GM19328 (cell line): ENCODE measurements around the gene LYPLA2.
A peak's percentile ranks its signal among the peaks of the same experiment; 100 is the strongest.

ENCODE experiments used
- ATAC-seq: cut with Tn5 transposase; IDR thresholded peaks from one replicate; pipeline ENCODE4 v1.9.1; 2021; ENCODE audit warnings: mild to moderate bottlenecking, moderate library complexity; ENCODE audit not compliant: unreplicated experiment

Gene LYPLA2

DNA sequence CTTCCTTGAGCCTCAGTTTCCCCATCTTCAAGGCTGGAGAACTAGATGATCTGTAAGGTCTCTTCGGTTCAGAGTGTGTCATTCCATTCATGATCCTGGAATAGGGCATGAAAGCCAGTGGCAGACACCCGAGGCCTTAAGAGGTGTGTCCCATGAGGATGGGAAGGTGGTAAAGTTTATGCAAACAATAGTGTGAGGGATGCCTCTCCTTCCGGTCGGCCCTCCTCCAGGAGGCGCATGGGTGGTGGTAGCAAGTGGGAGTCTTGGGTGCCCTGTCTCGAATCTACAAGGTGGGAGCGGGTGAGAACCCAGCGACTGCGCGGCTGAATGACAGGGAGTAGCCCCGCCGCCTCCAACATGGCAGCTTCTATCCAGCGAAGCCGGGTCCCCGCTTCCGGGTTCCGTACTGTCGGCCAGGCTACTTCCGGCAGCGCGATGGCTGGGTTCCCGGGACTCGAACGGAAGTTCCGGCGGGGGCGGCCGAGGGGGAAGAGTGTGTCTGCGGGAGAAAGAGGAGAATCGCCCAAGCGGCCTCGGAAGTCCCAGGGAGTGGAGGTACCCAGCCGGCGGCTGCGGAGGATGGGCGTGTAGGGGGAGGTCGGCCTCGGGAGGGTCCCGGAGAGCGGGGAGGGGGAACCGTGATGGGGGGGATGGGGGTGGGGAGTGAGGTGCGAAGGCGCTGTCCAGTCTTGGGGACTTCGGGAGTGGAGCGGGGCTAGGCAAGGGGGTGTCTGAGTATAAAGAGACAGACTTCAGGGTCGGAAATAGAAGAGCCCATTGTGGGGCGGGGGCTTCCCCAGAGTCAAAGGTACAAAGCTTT lies at the start of gene LYPLA2:
LYPLA2 (plus strand) TSS at position 450 of the 820 bp plus-strand sequence. CDS start 1,538 bp downstream, outside the sequence.
- peak; percentile 71 for ATAC-seq

DNA sequence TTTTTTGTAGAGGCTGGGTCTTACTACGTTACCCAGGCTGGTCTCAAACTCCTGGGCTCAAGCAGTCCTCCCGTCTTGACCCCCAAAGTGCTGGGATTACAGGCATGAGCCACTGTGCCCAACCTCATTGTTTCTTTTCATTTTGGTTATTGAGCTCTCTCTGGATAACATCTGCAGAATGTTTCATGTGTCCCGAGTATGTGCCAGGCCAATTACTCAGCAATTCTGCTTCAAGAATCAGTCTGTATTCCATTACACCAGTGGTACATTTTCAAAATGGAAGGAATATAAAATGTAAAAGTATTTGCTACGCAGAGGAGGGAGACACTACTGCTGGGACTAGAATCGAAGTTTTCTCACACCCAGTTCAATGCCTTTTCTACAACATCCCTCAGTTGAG lies 49.3 kb upstream of the LYPLA2 start:
- ATAC-seq, result no peak

DNA sequence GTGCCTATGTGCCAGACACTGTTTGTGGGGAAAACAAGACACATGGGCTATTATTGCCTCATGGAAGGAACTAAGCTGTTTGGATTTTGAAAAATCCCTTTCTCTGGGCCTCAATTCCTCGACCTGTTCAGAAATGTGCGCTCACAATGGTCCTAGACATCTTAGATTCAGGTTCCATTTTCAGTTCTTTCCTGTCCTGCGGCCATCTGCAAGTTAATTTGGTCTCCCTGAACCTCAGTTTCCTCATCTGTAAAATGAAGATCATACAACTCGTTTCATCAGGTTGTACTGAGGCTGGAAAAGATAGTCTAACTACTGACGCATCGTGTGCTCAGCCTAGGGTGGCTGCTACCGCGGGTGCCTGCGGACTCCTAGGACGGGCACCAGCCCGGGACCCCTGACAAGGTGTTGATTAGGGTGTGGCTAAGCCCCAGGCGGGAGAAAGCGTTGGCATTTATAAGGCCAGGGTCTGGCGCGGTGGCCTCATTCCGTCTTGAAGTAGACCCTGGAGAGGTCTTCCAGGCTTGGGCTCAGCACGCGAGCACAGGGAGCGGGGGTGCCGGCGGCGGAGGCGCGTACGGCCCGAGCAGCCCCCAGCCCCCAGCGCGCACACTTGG lies 48.2 kb upstream of the LYPLA2 start:
- peak; percentile 4 for ATAC-seq

DNA sequence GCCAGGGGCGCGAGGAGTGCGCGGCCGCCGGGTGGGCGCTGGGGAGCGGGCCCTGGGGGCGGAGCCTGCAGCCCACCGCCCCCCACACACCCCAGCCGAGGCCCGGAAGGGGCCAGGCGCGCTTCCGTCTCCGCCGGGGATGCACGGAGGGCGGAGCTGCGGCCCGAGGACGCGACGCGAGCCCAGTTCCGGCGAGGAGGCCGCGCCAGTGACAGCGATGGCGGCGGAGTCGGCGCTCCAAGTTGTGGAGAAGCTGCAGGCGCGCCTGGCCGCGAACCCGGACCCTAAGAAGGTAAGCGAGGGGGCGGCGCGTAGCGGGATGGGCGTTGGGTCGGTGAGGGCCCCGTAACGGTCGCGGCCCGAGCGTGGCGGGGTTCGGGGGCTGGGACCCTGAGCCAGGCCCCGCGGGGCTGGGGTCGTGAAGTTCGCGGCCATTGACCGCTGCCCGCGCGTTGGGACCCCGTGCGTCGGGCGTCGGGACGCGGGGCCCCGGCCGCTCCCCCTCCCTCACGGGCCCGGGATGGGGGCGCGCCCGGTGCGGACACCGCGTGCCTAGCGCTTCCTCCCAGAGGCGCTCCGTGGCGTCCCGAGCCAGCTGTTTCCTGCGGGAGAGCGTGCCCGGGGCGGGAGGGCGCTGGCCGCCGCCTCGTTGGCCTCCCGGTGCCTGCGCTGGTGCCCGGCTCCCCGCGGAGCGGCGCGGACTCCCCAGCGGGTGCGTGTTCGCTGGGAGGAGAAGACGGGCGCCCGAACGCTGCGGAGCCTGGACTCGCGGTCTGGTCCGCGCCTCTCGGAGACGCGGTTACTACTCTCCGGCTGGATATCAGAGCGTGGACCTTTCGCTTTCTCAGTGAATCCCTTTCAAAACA lies 47.4 kb upstream of the LYPLA2 start, which contains the start of gene ELOA:
ELOA (plus strand) TSS at position 185 of the 866 bp plus-strand sequence; CDS start at position 218, 33 bp downstream.
- peak; percentile 74 for ATAC-seq

DNA sequence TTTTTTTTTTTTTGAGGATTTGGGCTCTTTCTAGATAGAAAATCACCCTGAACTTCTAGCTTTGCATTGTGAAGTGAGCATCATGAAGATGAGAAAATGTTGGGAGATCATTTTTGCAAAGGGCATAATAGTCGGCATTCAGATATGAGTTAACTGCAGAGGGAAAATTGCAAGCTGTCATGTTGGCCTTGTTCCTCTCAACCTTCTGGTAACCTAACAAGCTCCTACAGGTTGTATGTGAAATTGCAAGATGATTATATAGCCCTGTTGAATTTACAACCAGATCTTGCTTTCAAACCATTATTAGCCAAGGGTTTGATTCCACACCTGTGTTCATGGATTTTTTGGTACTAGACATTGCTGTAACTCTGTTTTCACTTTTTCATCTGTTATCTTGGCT lies 45.4 kb upstream of the LYPLA2 start:
- no peak for ATAC-seq

DNA sequence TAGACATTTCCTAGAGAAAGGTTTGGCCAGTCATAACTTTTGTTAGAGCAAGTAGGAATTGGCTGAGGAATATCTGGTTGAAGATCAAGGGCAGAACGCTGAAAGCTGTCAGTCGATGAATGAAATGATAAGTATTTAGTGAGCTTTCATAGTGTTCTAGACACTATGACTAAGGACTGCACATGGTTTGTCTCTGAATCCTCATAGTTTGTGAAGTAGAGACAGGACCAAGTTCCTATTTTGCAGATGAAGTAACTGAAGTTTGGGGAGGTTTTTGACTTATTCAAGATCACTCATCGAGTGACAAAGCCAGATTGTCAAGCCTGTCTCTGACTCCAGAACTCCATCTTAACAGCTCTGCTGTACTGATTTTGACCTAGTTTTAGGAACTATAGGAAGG lies 42.9 kb upstream of the LYPLA2 start:
- ATAC-seq, result no peak

DNA sequence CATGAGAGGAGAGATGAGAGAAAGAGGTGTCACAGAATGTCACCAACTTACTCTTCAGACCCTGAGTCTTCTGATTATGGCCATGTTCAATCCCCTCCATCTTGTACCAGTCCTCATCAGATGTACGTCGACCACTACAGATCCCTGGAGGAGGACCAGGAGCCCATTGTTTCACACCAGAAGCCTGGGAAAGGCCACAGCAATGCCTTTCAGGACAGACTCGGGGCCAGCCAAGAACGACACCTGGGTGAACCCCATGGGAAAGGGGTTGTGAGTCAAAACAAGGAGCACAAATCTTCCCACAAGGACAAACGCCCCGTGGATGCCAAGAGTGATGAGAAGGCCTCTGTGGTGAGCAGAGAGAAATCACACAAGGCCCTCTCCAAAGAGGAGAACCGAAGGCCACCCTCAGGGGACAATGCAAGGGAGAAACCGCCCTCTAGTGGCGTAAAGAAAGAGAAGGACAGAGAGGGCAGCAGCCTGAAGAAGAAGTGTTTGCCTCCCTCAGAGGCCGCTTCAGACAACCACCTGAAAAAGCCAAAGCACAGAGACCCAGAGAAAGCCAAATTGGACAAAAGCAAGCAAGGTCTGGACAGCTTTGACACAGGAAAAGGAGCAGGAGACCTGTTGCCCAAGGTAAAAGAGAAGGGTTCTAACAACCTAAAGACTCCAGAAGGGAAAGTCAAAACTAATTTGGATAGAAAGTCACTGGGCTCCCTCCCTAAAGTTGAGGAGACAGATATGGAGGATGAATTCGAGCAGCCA lies 39.7 kb upstream of the LYPLA2 start:
- no peak for ATAC-seq

DNA sequence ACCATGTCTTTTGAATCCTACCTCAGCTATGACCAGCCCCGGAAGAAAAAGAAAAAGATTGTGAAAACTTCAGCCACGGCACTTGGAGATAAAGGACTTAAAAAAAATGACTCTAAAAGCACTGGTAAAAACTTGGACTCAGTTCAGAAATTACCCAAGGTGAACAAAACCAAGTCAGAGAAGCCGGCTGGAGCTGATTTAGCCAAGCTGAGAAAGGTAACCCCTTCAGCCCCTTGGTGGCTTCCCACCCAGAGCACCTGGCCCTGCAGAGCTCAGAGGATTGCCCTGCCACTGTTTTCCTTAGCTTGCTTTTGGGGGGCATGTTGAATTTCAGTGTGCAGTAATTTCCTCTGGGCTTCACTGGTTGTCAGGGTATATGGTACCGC lies 39.1 kb upstream of the LYPLA2 start:
- no peak for ATAC-seq

DNA sequence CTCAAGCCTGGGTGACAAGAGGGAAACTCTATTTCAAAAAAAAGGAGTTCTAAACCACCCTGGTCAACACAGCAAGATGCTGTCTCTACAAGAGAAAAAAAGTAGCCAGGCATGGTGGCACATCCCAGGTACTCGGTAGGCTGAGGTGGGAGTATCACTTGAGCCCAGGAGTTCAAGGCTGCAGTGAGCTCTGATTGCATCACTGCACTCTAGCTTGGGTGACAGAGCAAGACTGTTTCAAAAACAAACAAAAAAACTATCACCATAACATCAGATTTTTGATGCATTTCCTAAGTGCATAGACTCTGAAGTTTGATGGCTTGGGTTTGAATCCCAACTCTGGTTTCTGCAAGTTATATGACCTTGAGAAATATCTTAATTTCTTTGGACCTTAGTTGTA lies 38.0 kb upstream of the LYPLA2 start:
- ATAC-seq, result no peak

DNA sequence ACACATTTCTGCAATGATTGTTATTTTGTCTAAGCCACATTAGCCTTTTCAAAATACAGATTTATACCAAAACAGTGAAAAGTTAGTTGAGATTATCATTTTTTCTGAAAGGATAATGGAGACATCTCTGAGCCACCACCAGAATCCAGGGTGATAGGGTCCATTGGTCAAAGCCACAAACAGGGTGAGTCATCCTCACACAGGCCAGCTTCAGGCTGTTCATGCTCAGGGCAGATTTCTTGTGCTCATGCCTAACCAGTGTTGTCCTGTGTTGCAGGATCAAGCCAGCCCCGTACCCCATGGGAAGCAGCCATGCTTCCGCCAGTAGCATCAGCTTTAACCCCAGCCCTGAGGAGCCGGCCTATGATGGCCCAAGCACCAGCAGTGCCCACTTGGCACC lies 34.3 kb upstream of the LYPLA2 start:
- ATAC-seq, result no peak

DNA sequence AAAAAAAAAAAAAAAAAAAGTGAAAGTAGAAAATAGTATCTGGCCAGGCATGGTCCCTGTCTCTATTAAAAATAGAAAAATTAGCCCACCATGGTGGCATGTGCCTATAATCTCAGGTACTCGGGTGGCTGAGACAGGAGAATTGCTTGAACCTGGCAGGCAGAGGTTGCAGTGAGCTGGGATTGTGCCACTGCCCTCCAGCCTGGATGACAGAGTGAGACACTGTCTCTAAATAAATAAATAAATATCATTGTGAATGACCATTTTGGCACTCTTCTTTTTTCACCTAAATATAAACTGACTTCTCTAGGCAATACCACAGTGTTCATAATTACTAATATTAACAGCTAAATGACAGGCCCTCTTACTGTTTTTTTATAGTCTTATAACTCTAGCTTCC lies 33.1 kb upstream of the LYPLA2 start:
- ATAC-seq, result no peak

DNA sequence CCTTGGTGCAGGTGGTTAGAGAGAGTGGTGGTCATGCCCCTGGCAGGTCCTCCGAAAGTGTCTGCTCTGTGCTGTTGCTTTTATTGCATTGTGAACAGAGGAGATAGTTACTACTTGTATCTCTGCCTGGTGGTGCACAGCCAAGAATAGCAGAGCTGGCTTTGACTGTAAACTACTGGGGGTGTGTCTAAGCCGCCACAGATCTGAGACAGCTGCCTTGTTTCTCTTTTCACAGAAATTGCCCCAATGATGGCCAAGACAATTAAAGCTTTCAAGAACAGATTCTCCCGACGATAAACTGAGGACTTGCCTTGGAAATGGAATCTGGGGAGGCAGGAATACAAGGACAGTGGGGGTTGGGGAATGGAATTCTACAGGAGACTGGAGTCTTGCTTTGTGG lies 31.7 kb upstream of the LYPLA2 start:
- no peak for ATAC-seq

DNA sequence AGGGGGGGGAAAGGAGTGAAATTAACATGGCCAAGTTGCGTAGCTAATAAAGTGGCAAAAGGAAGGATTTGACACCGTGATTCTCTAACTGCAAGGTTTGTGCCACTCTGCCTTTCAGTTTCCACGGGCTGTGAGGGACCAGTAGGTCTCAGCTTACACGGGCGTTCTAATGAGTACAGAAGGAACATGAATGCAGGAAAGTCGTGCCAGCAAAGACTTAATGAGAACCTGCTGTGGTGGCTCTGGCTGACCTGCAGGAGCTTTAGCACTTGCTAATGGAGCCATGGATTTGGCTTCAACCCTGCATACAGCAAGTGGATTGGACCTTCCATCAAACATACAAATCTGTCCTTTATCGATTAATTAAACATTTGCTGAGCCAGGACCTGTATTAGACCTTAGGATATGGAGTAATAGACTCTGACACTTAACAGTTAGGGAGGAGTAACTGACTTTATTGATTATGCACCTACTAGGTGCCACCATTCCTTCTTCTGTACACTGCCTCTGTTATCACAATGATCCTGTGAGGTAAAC lies 27.8 kb upstream of the LYPLA2 start:
- no peak for ATAC-seq

DNA sequence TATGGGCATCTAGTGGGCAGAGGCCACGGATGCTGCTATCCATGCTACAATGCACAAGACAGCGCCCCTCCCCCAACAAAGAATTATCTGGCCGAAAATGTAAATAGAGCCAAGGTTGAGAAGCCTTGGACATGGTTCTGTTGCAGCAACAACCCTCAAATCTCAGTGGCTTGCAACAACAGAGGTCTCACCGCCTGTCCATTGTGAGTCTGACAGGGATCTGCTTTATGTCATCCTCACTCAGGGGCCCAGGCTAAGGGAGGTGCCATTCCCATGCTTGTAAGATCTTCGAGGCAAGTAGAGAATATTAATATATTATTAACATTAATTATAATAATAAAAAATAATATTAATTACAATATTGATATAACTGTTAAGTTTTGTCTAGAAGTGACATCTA lies 22.2 kb upstream of the LYPLA2 start:
- no peak for ATAC-seq

DNA sequence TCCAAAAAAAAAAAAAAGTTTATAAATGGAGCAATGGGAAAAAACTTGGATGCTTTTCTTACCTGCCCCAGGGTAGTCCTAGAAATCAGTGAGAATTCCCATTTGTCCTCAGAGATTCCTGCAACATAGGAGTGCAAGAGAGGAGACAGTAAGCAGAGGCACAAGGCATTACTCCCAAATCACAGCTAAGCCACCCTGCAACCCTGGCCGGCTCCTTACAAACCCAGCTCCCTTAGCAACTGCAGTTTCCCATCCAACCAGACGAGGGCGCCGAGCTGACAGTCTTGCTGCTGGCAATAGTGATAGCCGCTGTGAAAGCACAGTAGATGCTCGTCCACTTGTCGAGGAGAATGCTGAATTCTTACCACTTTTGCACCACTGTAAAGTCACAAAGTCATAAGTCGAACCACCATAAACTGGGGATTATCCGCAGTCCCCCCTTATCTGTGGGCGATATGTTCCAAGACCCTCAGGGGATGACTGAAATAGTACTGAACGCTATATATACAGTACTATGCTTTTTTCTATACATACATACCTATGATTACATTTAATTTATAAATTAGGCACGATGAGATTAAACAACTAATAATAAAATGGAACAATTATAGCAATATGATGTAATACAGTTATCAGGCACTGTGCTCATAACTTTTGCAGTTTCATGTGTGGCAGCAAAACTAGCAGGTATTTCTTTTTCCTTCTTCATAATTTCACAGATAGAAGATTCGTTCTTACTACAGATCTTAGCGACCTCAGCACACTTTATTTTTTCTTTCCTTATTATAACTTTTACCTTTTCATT lies 18.7 kb upstream of the LYPLA2 start:
- no peak for ATAC-seq

DNA sequence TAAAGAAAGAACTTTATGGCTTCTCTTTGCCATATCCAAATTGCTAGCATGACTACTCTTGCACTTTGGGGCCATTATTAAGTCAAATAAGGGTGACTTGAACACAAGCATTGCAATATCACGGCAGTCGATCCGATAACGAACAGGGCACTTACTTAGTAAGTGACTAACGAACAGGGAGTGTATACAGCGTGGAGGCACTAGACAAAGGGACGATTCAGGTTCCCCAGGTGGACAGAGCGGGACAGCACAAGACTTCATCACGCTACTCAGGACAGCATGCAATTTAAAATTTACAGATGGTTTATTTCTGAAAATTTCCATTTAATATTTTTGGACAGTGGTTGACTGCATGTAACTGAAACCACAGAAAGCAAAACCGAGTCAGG lies 18.1 kb upstream of the LYPLA2 start:
- ATAC-seq, result no peak

DNA sequence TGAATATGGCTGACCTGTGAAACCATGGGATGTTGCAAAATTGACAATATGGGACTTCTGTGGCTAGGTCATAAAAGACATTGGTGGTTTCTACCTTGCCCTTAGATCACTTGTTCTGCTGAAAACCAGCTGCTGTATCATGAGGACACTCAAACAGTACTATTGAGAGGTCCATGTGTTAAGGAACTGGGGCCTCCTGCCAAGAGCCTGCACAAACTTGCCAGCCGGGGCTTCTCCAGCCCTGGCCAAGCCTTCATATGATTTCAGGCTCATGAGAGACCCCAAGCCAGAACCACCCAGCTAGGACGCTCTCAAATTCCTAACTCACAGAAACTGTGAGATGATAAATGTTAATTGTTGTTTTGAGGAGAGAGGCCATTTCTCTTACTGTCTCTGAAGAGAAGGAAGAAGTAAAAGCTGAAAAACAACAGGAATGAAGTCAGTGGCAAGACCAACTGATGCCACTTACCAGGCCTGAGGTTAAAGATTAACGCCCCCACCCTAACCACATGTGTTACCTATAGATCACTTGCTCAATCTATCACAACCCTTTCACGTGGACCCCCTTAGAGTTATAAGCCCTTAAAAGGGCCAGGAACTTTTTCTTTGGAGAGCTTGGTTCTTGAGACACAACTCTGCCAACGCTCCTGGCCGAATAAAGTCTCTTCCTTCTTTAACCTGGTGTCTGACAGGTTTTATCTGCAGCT lies 16.6 kb upstream of the LYPLA2 start:
- ATAC-seq, result no peak

DNA sequence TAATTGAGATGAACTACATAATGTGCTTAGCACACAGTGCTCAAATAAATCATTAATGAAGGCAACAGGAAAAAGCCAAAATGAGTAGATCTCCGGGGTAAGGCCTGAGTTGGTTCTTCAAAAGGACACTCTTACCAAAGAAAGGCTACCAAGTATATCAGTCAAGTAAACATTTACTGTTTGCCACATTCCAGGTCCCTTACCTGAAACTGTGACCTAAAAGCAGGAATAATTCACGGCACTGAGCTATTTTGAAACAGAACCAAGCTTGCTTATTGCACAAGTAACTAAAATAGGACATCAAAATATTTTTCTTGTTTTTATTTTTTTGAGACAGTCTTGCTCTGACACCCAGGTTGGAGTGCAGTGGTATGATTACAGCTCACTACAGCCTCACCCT lies 14.7 kb upstream of the LYPLA2 start:
- ATAC-seq, result no peak
